ENCODE measurements around the gene KIAA1210. TPM values are rescaled to one million over a fixed set of nuclear protein-coding genes. Genes with fewer than 3 reads are reported as not detected.

KIAA1210 gene
- total and polyA plus RNA-seq, 2 of the 13 experiments (the other 11 are each of a cell fraction or from before 2014, with no cell fraction given): not detected

DNA sequence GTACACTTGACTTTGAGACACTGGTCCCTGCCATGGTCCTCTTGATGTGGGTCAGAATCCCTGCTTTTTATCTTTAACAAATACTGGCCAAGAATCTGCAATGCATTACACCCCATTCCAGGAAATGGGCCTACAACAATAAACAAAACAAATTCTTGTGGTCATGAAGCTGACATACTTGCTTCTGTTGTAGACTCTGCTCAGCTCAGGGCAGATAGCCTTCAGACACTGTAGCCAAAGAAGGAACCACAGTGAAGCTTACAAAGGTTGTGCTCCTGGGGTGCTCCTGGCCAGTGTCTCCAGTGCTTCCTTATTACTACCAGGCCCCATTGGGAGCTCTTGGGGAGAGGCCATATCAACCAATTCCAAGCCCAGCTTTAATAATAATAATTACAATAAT, 21.8 kb downstream of the KIAA1210 start:
- H3K4me3 ChIP-seq (replicated peaks in 1 of 3; ENCODE audit: insufficient read depth in 1 of 3, low read depth in 2 of 3, low read length in 3 of 3): no peak overlapping the region
- no peaks in the 10 kb centered on the region for H3K9me3 ChIP-seq (ENCODE audit: low read length)
- BruUV-seq (replicated peaks): no TSS peak
- H3K9ac ChIP-seq (ENCODE audit: insufficient read depth, low read depth, low read length): no peak overlapping the region
- ChIA-PET POLR2A (no interaction called here), CTCF (ENCODE audit: low intra/inter-chr PET ratio, low total read pairs) (no interaction called here)
- intact Hi-C loops (cut with micrococcal nuclease; ENCODE audit: unreplicated experiment) (no loop called here), in situ Hi-C loops (cut with HindIII; ENCODE audit: extremely low pct_ligation_motif_present, low pct_unique_long_range_greater_than_20kb) (no loop called here)
- no peak overlapping the region for H3K27ac ChIP-seq (ENCODE audit: extremely low read length, insufficient read depth, low read length)
- no peak overlapping the region for H2AFZ ChIP-seq (ENCODE audit: low read length)
- FAIRE-seq (no peak), ATAC-seq (no peak), DNase-seq (ENCODE audit: low spot score) (no peak)
- H3K79me2 ChIP-seq (ENCODE audit: insufficient read depth, low read length): no peaks in the 10 kb centered on the region
- H3K36me3 ChIP-seq (replicated peaks in 1 of 2; ENCODE audit: control insufficient read depth in 1 of 2, insufficient read depth in 2 of 2, low read length in 2 of 2): no peaks in the 10 kb centered on the region
- no peaks in the 10 kb centered on the region for H3K27me3 ChIP-seq (ENCODE audit: control insufficient read depth in 1 of 2, insufficient read depth in 2 of 2, low read length in 2 of 2)
- TF ChIP-seq ZEB1 (IDR thresholded peaks at IDR 0.05; ENCODE audit: insufficient replicate concordance, low read depth): no peak
- TF ChIP-seq TBX2 (CRISPR knock-in tag; IDR thresholded peaks at IDR 0.05; ENCODE audit: borderline replicate concordance): no peak
- no peak for TF ChIP-seq ZNF292 (CRISPR knock-in tag; IDR thresholded peaks at IDR 0.05; ENCODE audit: borderline replicate concordance, low read depth)
- TF ChIP-seq PRMT3 (CRISPR knock-in tag; IDR thresholded peaks at IDR 0.05; ENCODE audit: borderline replicate concordance, low read depth): no peak
- TF ChIP-seq ZNF33B (CRISPR knock-in tag; IDR thresholded peaks at IDR 0.05): no peak
- no peak for TF ChIP-seq HOXA3 (CRISPR knock-in tag; IDR thresholded peaks at IDR 0.05)
- no peak for TF ChIP-seq FOXP1 (IDR thresholded peaks at IDR 0.05)
- TF ChIP-seq FOXP1 (CRISPR knock-in tag; IDR thresholded peaks at IDR 0.05): no peak
- TF ChIP-seq CCDC6 (CRISPR knock-in tag; IDR thresholded peaks at IDR 0.05): no peak
- TF ChIP-seq ZNF276 (CRISPR knock-in tag; IDR thresholded peaks at IDR 0.05; ENCODE audit: low read depth): no peak
- no peak for TF ChIP-seq ZNF749 (CRISPR knock-in tag; IDR thresholded peaks at IDR 0.05; ENCODE audit: borderline replicate concordance)
- no peaks in the 10 kb centered on the region for H4K20me1 ChIP-seq (ENCODE audit: insufficient read depth, low read length)
- no peak overlapping the region for H3K4me2 ChIP-seq (ENCODE audit: low read depth, low read length)
- no peaks in the 10 kb centered on the region for H3K4me1 ChIP-seq (ENCODE audit: insufficient read depth, low read length)
